IMR-90 (cell line): ENCODE results near the gene XYLT2. TPM values are rescaled to one million over a fixed set of nuclear protein-coding genes. Genes with fewer than 3 reads are reported as not detected.

Experiments used
- ATAC-seq: fragments of 200-7000 bp; cut with Tn5 transposase; 2 replicates; pipeline ENCODE4 v1.9.1; 2020; ENCODE audit warnings: low read depth, mild to moderate bottlenecking, moderate library complexity
- BruUV-seq: library from RNA; stranded (reverse); fragments of 400-500 nt; replicated peaks from 2 replicates; lab custom pipeline; 2021; lab: Mats Ljungman, UMichigan
- CTCF ChIA-PET: fragments of 300-600 bp; formaldehyde crosslinking; extraction: SDS; loops from one replicate; lab custom pipeline; 2021; ENCODE audit warnings: antibody characterized with exemption; lab: Yijun Ruan, JAX
- POLR2A ChIA-PET: fragments of 300-600 bp; sonication (Branson Sonifier 250); formaldehyde crosslinking; loops from one replicate; lab custom pipeline; 2022; ENCODE audit warnings: antibody characterized with exemption; ENCODE audit not compliant: unreplicated experiment; lab: Charles Lee
- DNase-seq: peaks from one replicate; pipeline ENCODE4 v3.0.0; 2013
- H2AFZ ChIP-seq: replicated peaks from 2 replicates; pipeline ENCODE3; 2013; ENCODE audit warnings: low read length, mild to moderate bottlenecking; ENCODE audit not compliant: poor library complexity
- H2AK5ac ChIP-seq: 2 replicates; pipeline ENCODE4 v1.6.1; 2013; ENCODE audit warnings: low read depth, low read length, inconsistent platforms
- H2AK9ac ChIP-seq: replicated peaks from 2 replicates; pipeline ENCODE3; 2013; ENCODE audit warnings: mild to moderate bottlenecking, low read depth, low read length, moderate library complexity; ENCODE audit not compliant: poor library complexity
- H2BK120ac ChIP-seq: 2 replicates; pipeline ENCODE4 v1.6.1; 2013; ENCODE audit warnings: low read depth, low read length, inconsistent platforms
- H2BK15ac ChIP-seq: 3 replicates; pipeline ENCODE4 v1.6.1; 2013; ENCODE audit warnings: low read depth, low read length, inconsistent platforms
- H2BK20ac ChIP-seq: 2 replicates; pipeline ENCODE4 v1.6.1; 2013; ENCODE audit warnings: low read depth, mild to moderate bottlenecking, inconsistent platforms, low read length, moderate library complexity
- H2BK5ac ChIP-seq: 2 replicates; pipeline ENCODE4 v1.6.1; 2013; ENCODE audit warnings: mild to moderate bottlenecking, low read depth, low read length, inconsistent platforms; ENCODE audit not compliant: poor library complexity, severe bottlenecking
- H3K14ac ChIP-seq: replicated peaks from 2 replicates; pipeline ENCODE4 v1.6.1; 2013; ENCODE audit warnings: low read depth, low read length, inconsistent platforms
- H3K18ac ChIP-seq: 2 replicates; pipeline ENCODE4 v1.6.1; 2013; ENCODE audit warnings: low read depth, low read length, control low read depth
- H3K23ac ChIP-seq: 2 replicates; pipeline ENCODE4 v1.6.1; 2013; ENCODE audit warnings: low read depth, low read length, inconsistent platforms
- H3K27ac ChIP-seq: 2 replicates; pipeline ENCODE4 v1.5.1; 2013; ENCODE audit warnings: mild to moderate bottlenecking, control low read depth, low read length; ENCODE audit not compliant: insufficient read depth
- H3K27me3 ChIP-seq: 2 replicates; pipeline ENCODE4 v1.6.1; 2013; ENCODE audit warnings: low read length; ENCODE audit not compliant: control insufficient read depth, insufficient read depth
- H3K36me3 ChIP-seq: 2 replicates; pipeline ENCODE4 v1.6.1; 2013; ENCODE audit warnings: low read length, mixed read lengths; ENCODE audit not compliant: control insufficient read depth, insufficient read depth
- H3K4ac ChIP-seq: 2 replicates; pipeline ENCODE4 v1.6.1; 2013; ENCODE audit warnings: low read depth, low read length, inconsistent platforms
- H3K4me1 ChIP-seq: 2 replicates; pipeline ENCODE4 v1.6.1; 2013; ENCODE audit warnings: low read length, mixed read lengths; ENCODE audit not compliant: control insufficient read depth, insufficient read depth
- H3K4me2 ChIP-seq: 2 replicates; pipeline ENCODE4 v1.6.1; 2013; ENCODE audit warnings: low read depth, mild to moderate bottlenecking, control low read depth, low read length, moderate library complexity
- H3K4me3 ChIP-seq: 2 replicates; pipeline ENCODE4 v1.5.1; 2013; ENCODE audit warnings: low read depth, mild to moderate bottlenecking, control low read depth, low read length, moderate library complexity; ENCODE audit not compliant: insufficient read depth
- H3K56ac ChIP-seq: 2 replicates; pipeline ENCODE4 v1.6.1; 2013; ENCODE audit warnings: low read length, inconsistent platforms; ENCODE audit not compliant: insufficient read depth; ENCODE audit errors: extremely low read depth
- H3K79me1 ChIP-seq, 2 experiments: 2 replicates each; pipeline ENCODE4 v1.6.1; 2013; ENCODE audit warnings: low read length in 2 of 2, inconsistent platforms in 1 of 2, low read depth in 1 of 2
- H3K9ac ChIP-seq: 2 replicates; pipeline ENCODE4 v1.6.1; 2013; ENCODE audit warnings: low read depth, low read length, control low read depth
- H3K9me1 ChIP-seq: 2 replicates; pipeline ENCODE4 v1.6.1; 2013; ENCODE audit warnings: low read length, inconsistent platforms; ENCODE audit not compliant: insufficient read depth
- H3K9me3 ChIP-seq: 2 replicates; pipeline ENCODE4 v1.6.1; 2013; ENCODE audit warnings: low read length; ENCODE audit not compliant: control insufficient read depth, insufficient read depth
- H4K20me1 ChIP-seq: 2 replicates; pipeline ENCODE4 v1.6.1; 2013; ENCODE audit warnings: low read length, inconsistent platforms; ENCODE audit not compliant: insufficient read depth
- H4K5ac ChIP-seq: 2 replicates; pipeline ENCODE4 v1.6.1; 2013; ENCODE audit warnings: mild to moderate bottlenecking, low read depth, low read length, control low read depth
- H4K8ac ChIP-seq, 2 experiments: 2 replicates each; pipeline ENCODE4 v1.6.1; 2013; ENCODE audit warnings: low read depth in 2 of 2, low read length in 2 of 2, control low read depth in 1 of 2, inconsistent platforms in 1 of 2
- H4K91ac ChIP-seq: 2 replicates; pipeline ENCODE4 v1.6.1; 2013; ENCODE audit warnings: low read depth, low read length, inconsistent platforms; ENCODE audit not compliant: insufficient read depth
- BHLHE40 ChIP-seq: fragments of 150-350 bp; IDR thresholded peaks from 2 replicates; pipeline ENCODE4 v1.6.1; 2016; ENCODE audit warnings: mild to moderate bottlenecking, low read depth, low read length
- CEBPB ChIP-seq: IDR thresholded peaks from 2 replicates; pipeline ENCODE4 v1.6.1; 2012; ENCODE audit warnings: low read depth, low read length, improper control_type of control experiment
- CHD1 ChIP-seq: IDR thresholded peaks from 2 replicates; pipeline ENCODE4 v1.6.1; 2012; ENCODE audit warnings: low read depth, low read length, improper control_type of control experiment
- FOS ChIP-seq: fragments of 150-350 bp; IDR thresholded peaks from 2 replicates; pipeline ENCODE4 v1.6.1; 2016; ENCODE audit warnings: low read depth, low read length
- MAFK ChIP-seq: IDR thresholded peaks from 2 replicates; pipeline ENCODE4 v1.6.1; 2012; ENCODE audit warnings: low read depth, low read length, improper control_type of control experiment
- MAZ ChIP-seq: IDR thresholded peaks from 2 replicates; pipeline ENCODE4 v1.6.1; 2012; ENCODE audit warnings: low read depth, mild to moderate bottlenecking, low read length, improper control_type of control experiment, moderate library complexity, borderline replicate concordance
- MXI1 ChIP-seq: IDR thresholded peaks from 2 replicates; pipeline ENCODE4 v1.6.1; 2012; ENCODE audit warnings: low read depth, mild to moderate bottlenecking, low read length, moderate library complexity, borderline replicate concordance
- NFE2L2 ChIP-seq: fragments of 150-350 bp; IDR thresholded peaks from 2 replicates; pipeline ENCODE4 v1.6.1; 2016; ENCODE audit warnings: low read depth, mild to moderate bottlenecking, low read length
- POLR2A ChIP-seq: IDR thresholded peaks from 2 replicates; pipeline ENCODE4 v1.6.1; 2012; ENCODE audit warnings: mild to moderate bottlenecking, low read depth, low read length
- RAD21 ChIP-seq: IDR thresholded peaks from 2 replicates; pipeline ENCODE4 v1.6.1; 2012; ENCODE audit warnings: low read length, improper control_type of control experiment
- RCOR1 ChIP-seq: IDR thresholded peaks from 2 replicates; pipeline ENCODE4 v1.6.1; 2012; ENCODE audit warnings: mild to moderate bottlenecking, low read length, improper control_type of control experiment; ENCODE audit not compliant: insufficient replicate concordance
- RFX5 ChIP-seq: IDR thresholded peaks from 2 replicates; pipeline ENCODE4 v1.8.0; 2012; ENCODE audit warnings: low read depth, mild to moderate bottlenecking, low read length, moderate library complexity
- SMC3 ChIP-seq: fragments of 150-350 bp; IDR thresholded peaks from 2 replicates; pipeline ENCODE4 v1.6.1; 2016; ENCODE audit warnings: low read depth, mild to moderate bottlenecking, antibody characterized with exemption, low read length, moderate library complexity
- WGBS, 2 experiments: methylation state at CpG; one replicate each; pipeline versions ENCODE4 v1.1.5 to v1.1.7; 2013; ENCODE audit warnings: missing lambda C conversion rate in 2 of 2; ENCODE audit not compliant: insufficient read length in 1 of 2; ENCODE audit errors: extremely low coverage in 2 of 2; 5-methylcytosine and 5-hydroxymethylcytosine counted together
- dilution Hi-C: fragments of 300-500 bp; cut with HindIII; formaldehyde crosslinking; loops from one replicate; pipeline ENCODE4 v1.14.3; 2018; ENCODE audit warnings: low sequenced_read_pairs; ENCODE audit not compliant: unreplicated experiment
- in situ Hi-C: fragments of 300-500 bp; cut with MboI; formaldehyde crosslinking; loops from 3 replicates; pipeline ENCODE4 v1.14.3; 2019; ENCODE audit warnings: low sequenced_read_pairs, inconsistent platforms, mixed read lengths
- intact Hi-C: fragments of 100-400 bp; cut with micrococcal nuclease; formaldehyde crosslinking; loops from 2 replicates; pipeline ENCODE4 v1.10.0; 2022
- polyA plus RNA-seq, 3 experiments: library from polyadenylated mRNA; depleted of rRNA; stranded (reverse); fragments of >200 nt; gene quantifications; 2 replicates each; pipeline ENCODE4 v1.2.3, GENCODE V29; 2012; ENCODE audit warnings: low replicate concordance in 1 of 3
- total RNA-seq: library from RNA; depleted of rRNA; stranded (reverse); fragments of >200 nt; gene quantifications from 2 replicates; pipeline ENCODE4 v1.2.3, GENCODE V29; 2012
- TF ChIP-seq, protein P1 (sequence below): fragments of 150-350 bp; IDR thresholded peaks from 2 replicates; pipeline ENCODE4 v1.6.1; 2017; ENCODE audit warnings: mild to moderate bottlenecking, antibody characterized with exemption, low read length, low read depth
- TF ChIP-seq, protein P2 (sequence below): conservative IDR thresholded peaks from 2 replicates; pipeline ENCODE4 v1.5.1; 2012; ENCODE audit warnings: mild to moderate bottlenecking, low read depth, low read length, improper control_type of control experiment
- TF ChIP-seq, protein P3 (sequence below): fragments of 150-350 bp; IDR thresholded peaks from 2 replicates; pipeline ENCODE4 v1.6.1; 2016; ENCODE audit warnings: low read depth, mild to moderate bottlenecking, low read length, moderate library complexity, borderline replicate concordance

The XYLT2 gene
- total and polyA plus RNA-seq, 2 of the 4 experiments (the other 2 are of a cell fraction): 27.7 to 31.9 TPM

GRCh38 chr17:50393700-50394099, 47.8 kb downstream of the XYLT2 start:
- Histone ChIP-seq H3K79me1 (peaks cover 49 to 61% of the 10 kb centered on the region in 2 experiments), H4K8ac (no peak overlapping the region), H3K27me3 (no peaks in the 10 kb centered on the region), H2BK15ac (no peak overlapping the region), H3K9me1 (peaks cover 16% of the 10 kb centered on the region; the same call in 1 of the 2 replicates), H3K18ac (no peak overlapping the region), H3K4ac (no peak overlapping the region), H2BK5ac (no peak overlapping the region), H2BK20ac (no peak overlapping the region), H3K23ac (no peak overlapping the region), H3K27ac (no peak overlapping the region), H3K9me3 (no peaks in the 10 kb centered on the region), H3K36me3 (peaks cover 54% of the 10 kb centered on the region), H4K5ac (no peak overlapping the region), H2AK5ac (no peak overlapping the region), H3K4me1 (peaks cover 4% of the 10 kb centered on the region), H2BK120ac (no peak overlapping the region), H2AK9ac (no peak overlapping the region), H3K14ac (no peak overlapping the region), H2AFZ (no peak overlapping the region), H4K20me1 (peaks cover 59% of the 10 kb centered on the region), H3K4me3 (no peak overlapping the region), H3K9ac (no peak overlapping the region), H3K56ac (no peak overlapping the region), H4K91ac (no peak overlapping the region), H3K4me2 (no peak overlapping the region)
- TF ChIP-seq RCOR1: no peak
- no peak for TF ChIP-seq SMC3
- TF ChIP-seq POLR2A: no peak
- TF ChIP-seq, protein P1, sequence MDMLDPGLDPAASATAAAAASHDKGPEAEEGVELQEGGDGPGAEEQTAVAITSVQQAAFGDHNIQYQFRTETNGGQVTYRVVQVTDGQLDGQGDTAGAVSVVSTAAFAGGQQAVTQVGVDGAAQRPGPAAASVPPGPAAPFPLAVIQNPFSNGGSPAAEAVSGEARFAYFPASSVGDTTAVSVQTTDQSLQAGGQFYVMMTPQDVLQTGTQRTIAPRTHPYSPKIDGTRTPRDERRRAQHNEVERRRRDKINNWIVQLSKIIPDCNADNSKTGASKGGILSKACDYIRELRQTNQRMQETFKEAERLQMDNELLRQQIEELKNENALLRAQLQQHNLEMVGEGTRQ: no peak
- TF ChIP-seq MAFK: no peak
- no peak for TF ChIP-seq NFE2L2
- no peak for TF ChIP-seq CHD1
- no peak for TF ChIP-seq RAD21
- TF ChIP-seq MAZ: no peak
- TF ChIP-seq, protein P2, sequence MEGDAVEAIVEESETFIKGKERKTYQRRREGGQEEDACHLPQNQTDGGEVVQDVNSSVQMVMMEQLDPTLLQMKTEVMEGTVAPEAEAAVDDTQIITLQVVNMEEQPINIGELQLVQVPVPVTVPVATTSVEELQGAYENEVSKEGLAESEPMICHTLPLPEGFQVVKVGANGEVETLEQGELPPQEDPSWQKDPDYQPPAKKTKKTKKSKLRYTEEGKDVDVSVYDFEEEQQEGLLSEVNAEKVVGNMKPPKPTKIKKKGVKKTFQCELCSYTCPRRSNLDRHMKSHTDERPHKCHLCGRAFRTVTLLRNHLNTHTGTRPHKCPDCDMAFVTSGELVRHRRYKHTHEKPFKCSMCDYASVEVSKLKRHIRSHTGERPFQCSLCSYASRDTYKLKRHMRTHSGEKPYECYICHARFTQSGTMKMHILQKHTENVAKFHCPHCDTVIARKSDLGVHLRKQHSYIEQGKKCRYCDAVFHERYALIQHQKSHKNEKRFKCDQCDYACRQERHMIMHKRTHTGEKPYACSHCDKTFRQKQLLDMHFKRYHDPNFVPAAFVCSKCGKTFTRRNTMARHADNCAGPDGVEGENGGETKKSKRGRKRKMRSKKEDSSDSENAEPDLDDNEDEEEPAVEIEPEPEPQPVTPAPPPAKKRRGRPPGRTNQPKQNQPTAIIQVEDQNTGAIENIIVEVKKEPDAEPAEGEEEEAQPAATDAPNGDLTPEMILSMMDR: no peak
- TF ChIP-seq BHLHE40: no peak
- TF ChIP-seq, protein P3, sequence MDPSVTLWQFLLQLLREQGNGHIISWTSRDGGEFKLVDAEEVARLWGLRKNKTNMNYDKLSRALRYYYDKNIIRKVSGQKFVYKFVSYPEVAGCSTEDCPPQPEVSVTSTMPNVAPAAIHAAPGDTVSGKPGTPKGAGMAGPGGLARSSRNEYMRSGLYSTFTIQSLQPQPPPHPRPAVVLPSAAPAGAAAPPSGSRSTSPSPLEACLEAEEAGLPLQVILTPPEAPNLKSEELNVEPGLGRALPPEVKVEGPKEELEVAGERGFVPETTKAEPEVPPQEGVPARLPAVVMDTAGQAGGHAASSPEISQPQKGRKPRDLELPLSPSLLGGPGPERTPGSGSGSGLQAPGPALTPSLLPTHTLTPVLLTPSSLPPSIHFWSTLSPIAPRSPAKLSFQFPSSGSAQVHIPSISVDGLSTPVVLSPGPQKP: no peak
- no peak for TF ChIP-seq MXI1
- no peak for TF ChIP-seq FOS
- TF ChIP-seq CEBPB: no peak
- TF ChIP-seq RFX5: no peak
- no TSS peak for BruUV-seq
- dilution Hi-C loops (no loop called here), in situ Hi-C loops (no loop called here), intact Hi-C loops (no loop called here)
- WGBS, 2 experiments: no CpG with 5 or more reads among the region's 5 CpGs
- DNase-seq: no peak
- ChIA-PET CTCF (no interaction called here), POLR2A (no interaction called here)
- no peak for ATAC-seq
